G401 (cell line): Measurements from ENCODE around the gene LAMTOR2. TPM values are rescaled to one million over a fixed set of nuclear protein-coding genes. Genes with fewer than 3 reads are reported as not detected.
"Not testable (repeated sequence)": the region's sequence is repeated elsewhere in the genome, so short reads cannot be mapped to it uniquely, and the experiment has no call there.

Source experiments
- DNase-seq: peaks from one replicate; pipeline ENCODE4 v3.0.0-alpha.2; 2015; ENCODE audit warnings: low spot score
- in situ Hi-C: cut with HindIII; loops from 2 replicates; pipeline ENCODE4 v1.10.0; 2016; ENCODE audit warnings: low sequenced_read_pairs, mixed read lengths
- total RNA-seq: library from RNA; depleted of rRNA; stranded (reverse); fragments of >200 nt; shearing (Covaris generic); gene quantifications from 2 replicates; pipeline ENCODE4 v1.2.3, GENCODE V29; 2014

The LAMTOR2 gene
- total RNA-seq, 1 experiment from 2014 or later, result 20.1 TPM

DNA sequence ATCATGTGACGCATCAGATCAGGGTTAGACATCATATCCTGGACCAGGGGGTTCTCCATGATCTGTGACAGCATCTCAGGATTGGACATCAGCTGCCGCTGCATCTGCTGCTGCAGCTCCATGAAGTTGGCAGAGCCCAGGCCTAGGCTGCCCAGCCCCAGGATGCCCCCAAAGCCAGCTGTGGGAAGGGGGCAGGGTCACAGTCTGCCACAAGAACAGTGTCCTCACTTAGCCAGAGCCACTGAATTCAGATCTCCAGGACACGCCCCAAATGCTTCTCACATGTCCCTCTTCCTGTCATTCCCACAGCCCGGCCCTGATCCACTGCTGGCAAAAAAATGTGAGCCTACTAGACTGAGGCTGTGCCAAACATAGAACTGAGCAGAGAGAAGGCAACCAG, 4.2 kb upstream of the LAMTOR2 start:
- in situ Hi-C loops, result no loop called here
- no peak for DNase-seq

DNA sequence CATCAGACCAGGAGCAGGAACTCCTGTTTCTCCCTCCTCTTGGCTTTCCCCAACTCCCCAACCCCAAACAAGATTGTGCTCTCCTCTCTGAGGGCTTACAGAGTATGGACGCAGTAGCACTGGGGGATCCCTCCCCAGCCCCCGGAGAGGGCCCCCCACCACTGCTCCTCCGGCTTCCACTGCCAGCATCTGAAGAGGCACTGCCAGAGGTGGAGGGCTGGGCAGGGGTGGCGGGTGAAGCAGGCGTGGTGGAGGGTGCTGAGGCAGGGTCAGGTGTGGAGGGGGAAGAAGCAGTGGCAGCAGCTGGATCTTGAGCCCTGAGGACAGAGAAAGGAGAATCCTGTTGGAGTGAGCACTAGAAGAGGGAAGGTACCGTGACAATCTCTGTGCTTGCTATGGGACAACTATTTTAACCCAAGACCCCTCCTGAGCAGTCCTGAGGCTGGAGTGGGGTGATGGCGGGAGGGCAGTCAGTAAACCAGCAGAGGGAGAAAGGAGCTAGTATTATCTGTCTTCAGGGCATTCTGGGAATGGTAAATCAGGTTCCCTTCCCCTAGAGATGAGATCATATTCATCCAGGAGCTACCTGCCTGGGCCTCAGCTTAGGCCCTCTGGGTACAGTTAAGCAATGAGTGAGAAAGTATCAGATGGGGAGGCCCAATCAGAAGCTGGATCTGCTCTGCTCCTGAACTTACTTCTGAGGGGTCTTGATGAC, 3.4 kb upstream of the LAMTOR2 start:
- DNase-seq, result no peak
- in situ Hi-C loops, result no loop called here

DNA sequence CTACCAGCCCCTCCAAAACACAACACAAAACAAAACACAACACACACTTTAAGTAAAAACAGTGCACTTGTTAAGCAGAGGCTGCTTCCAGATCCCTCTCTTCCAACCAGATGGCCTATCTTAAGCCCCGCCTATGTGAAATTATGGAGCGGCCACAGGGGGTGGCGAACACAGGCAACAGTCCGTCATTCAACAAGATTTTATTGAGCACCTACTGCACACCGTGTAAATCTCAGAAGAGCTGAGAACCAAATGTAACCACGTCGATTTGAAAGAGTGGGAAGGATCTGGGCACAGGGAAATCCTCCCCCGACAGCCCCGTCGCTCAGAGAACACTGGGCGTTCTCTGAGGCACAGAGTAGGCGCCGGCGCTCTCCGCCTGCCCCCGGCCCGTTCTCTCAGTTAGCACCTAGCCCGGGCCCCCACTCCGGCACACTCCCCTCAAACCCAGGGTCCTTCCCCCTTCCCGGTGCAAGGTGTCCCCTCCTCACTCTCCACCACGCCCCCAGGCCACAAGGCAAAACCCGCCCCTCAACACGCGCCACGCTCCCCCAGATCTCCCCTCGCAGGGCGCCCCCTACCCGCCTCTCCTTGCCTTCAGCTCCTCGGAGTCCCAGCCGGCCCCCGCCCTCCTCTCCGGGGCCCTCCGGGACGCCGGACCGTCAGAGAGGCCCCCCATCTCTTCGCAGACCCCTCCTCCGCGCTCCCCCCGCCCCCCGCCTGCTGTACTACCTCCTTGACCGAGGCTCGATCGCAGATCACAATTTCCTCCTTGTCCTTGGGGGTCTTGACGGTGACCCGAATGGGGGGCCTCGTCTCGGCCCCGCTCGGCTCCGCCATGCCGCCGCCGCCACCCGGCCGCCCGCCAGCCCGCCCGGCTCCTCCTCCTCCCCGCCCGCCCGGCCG, 1.5 kb upstream of the LAMTOR2 start:
- in situ Hi-C loops, result no loop called here
- peak; percentile 57 for DNase-seq

DNA sequence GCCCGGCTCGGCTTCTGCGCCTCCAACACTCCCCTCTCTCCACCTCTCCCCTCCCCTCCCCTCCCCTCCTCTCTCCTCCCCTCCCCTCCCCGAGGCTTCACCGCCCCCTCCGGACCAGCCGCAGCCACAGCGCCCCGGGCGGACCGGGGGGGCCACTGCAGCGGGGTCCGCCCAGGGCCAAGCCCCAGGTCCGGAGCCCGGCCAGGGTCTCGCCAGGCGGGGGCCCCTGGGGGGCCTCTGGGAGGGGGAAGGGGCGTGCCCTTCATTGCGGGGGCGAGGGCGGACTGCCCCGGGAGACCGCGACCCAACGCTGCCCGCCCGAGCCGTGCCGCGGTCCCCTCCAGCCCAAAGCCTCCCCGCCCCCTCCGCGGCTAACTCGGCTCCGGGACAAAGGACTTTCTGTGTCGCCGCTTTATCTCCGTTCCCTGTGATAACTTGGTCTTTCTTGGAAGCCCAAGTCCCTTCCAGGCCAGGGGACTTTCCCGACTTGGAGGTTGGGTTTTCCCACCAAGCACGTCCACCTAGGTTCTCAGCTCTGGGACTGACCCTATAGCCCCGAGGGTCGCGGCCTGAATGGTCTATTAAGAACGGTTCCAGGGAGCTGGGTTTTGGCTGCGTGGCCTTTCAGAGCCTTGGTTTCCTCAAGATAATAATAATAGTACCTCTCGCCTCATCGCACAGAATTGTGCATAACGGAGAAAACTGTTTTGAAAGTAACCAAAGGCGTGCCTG, 648 bp upstream of the LAMTOR2 start, which contains the start of gene UBQLN4:
TSS of gene UBQLN4 (minus strand) at position 31 of the 732 bp plus-strand sequence. CDS start 97 bp downstream, outside the sequence.
- in situ Hi-C loops, result no loop called here
- DNase-seq, result peak; percentile 90

DNA sequence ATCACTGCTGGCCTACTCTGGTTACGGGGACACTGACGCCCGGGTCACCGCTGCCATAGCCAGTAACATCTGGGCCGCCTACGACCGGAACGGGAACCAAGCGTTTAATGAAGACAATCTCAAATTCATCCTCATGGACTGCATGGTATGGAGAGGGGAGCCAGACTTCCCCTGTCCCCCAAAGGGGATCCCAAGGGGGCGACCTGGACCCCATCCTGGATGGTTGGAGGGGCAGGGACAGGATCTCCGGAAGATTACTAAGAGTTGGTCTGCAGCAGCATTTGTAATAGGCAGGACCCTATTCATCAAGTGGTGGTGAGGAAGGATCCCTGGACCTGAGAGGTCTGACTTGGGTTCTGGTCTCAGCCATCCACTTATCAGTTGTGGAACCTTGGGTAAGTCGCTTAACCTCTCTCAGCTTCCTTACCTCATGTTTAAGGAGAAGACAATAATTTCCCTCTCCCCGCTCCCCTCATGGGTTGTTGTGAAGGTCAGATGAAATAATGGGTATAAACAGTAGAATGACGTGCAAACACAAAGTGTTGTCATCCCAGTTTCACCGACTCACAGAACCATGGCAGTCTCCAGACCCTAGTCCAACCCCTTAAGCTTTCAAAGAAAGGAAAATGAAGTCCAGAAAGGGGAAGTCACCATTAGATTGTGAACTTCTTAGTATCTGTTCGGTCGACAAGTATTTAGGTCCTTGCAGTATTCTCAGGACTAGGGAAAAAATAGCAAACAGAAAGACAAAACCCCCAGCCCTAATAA, 883 bp downstream of the LAMTOR2 start:
- in situ Hi-C loops, result no loop called here
- DNase-seq, result no peak

DNA sequence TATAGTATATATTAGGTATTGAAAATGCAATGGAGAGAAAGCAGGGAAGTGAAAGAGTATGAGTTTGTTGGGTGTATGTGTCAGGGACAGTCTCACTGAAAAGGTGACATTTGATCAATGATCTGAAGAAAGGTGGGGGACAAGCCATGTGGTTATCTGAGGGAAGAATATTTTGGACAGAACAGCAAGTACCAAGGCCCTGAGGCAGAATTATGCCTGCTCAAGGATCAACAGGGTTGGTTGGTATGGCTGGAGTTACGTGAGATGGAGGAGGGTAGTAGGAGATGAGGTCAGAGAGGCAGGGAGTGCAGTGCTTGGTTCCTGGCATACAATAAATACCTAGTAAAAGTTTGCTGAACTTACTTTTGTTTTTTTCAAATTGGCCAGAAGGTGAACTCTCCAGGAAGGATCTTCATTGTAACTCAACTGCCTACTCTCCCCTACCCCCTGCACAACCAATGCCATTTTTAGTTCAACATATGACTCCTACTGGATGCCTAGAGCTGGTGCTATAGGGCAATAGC, 1.8 kb downstream of the LAMTOR2 start:
- in situ Hi-C loops, result no loop called here
- DNase-seq, result no peak

DNA sequence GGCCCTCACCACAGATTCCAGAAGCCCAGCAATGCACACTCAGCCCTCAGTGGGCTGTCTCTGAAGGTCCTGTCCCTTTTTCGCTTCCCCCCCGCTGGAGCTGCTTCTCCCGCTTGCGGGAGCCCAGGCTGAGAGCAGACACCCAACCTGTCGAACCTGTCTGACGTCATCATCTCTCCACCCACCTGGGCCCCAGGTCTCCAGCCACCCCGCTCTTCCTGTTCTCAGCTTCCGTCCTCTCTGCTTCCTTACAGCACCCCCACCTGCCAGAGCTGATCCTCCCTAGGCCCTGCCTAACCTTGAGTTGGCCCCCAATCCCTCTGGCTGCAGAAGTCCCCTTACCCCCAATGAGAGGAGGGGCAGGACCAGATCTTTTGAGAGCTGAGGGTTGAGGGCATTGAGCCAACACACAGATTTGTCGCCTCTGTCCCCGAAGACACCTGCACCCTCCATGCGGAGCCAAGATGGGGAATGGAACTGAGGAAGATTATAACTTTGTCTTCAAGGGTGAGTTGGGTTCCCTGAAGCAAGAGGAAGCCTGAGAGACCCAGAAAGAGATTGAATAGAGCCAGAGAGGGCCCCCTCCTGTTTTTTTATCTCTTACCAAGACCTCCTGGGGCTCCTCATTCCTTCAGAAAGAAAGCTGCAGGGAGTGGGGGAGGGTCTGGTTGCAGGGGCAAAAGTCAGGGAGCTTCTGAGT, 6.5 kb downstream of the LAMTOR2 start, which contains the start of gene RAB25:
TSS of gene RAB25 (plus strand) at position 224 of the 700 bp plus-strand sequence. CDS start at position 465, 241 bp downstream.
- in situ Hi-C loops, result no loop called here
- DNase-seq, result no peak

DNA sequence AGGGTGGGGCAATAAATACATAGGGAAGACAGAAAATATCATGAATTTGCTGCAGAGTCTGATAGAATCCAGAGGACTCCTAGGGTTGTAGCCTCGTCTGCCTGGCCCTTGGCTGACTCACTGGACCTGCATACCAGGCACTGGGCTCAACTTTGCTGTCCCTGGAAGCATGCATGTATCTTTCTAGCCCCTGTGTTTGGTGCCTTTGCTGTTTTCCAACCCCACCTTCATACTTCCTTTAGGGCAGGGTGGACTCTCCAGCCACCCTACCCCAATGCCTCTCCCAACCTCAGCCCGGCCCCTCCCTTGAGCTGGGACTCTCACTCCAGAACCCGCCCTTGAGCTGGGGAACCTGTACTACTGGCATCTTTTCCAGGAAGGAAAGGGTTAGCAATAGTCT, 7.6 kb downstream of the LAMTOR2 start:
- no peak for DNase-seq
- in situ Hi-C loops, result no loop called here

DNA sequence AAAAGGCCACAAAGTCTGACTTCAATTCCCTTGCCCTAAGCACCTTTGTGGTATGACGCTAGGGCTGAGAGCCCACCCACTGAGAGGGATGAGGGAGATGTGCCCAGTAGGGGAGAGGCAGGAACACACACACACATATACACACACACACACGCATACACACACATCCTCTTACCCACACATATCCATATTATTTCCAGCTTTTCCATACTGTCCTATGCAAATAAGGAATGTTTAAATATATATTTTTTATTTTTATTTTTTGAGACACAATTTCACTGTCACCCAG, 9.4 kb downstream of the LAMTOR2 start:
- no peak for DNase-seq
- in situ Hi-C loops, result no loop called here

DNA sequence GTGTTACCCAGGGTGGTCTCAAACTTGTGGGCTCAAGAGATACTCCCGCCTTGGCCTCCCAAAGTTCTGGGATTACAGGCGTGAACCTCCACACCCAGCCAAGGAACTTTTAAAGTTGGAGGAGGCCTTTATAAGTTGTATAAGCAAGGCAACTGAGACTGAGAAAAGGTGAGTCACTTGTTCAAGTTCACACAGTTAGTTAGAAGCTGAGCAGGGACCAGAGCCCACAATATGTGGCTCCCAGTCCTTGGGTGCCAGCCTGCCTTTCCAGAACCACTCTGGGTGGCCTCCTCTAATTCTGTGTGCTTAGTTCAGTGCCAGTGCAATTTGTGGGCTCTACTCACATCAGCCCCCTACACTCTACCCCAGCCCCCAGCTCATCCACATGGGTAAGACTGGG, 10.0 kb downstream of the LAMTOR2 start:
- in situ Hi-C loops, result no loop called here
- no peak for DNase-seq

DNA sequence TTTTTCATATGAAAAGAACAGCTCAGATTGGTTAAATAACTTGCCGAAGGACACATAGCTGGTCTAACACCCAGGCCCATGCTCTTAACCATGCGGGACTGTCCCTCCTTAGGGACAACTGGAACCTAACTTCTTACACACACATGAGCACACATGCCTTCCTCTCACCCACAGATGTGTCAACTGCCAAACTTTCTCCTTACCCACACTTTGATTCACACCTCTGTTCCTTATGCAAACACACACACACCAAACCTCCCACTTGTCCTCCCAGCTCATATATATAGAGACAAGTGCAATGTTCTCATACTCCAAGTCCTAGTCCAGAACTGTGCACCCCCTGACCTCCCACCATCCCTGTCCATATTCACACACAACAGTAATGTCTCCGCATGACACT, 10.6 kb downstream of the LAMTOR2 start:
- DNase-seq, result no peak
- in situ Hi-C loops, result no loop called here

DNA sequence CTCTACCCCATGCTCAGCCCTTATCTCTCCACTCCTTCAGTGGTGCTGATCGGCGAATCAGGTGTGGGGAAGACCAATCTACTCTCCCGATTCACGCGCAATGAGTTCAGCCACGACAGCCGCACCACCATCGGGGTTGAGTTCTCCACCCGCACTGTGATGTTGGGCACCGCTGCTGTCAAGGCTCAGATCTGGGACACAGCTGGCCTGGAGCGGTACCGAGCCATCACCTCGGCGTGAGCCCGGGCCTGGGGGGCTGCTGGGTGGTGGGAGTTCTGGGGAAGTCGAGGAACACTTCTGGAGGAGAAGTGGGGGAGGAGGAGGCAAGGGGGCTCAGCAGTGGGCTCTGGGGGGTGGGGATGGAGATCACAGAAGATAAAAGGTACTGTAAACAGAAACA, 11.3 kb downstream of the LAMTOR2 start:
- in situ Hi-C loops, result no loop called here

DNA sequence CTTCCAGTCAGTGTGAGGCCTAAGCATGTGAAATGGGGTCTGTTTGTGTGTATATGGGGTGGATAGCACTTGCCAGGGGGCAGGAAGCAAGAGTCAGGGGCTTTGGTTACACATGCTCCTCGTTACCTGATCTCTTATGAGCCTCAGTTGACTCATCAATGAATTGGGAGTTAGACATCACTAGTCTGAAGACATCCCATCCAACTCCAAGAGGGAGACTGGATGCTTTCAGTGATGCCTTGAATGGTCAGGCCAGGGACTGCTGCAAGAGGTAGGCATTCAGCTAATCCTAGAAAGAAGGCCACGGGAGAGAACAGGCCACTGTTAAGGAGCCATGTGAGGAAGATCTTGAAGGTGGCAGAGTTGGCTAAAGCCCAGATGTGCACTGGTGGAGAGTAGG, 12.7 kb downstream of the LAMTOR2 start:
- in situ Hi-C loops, result no loop called here
- DNase-seq, result no peak

More for the DNA sequence above, 11.3 kb downstream of the LAMTOR2 start:
- DNase-seq, result no peak

DNA sequence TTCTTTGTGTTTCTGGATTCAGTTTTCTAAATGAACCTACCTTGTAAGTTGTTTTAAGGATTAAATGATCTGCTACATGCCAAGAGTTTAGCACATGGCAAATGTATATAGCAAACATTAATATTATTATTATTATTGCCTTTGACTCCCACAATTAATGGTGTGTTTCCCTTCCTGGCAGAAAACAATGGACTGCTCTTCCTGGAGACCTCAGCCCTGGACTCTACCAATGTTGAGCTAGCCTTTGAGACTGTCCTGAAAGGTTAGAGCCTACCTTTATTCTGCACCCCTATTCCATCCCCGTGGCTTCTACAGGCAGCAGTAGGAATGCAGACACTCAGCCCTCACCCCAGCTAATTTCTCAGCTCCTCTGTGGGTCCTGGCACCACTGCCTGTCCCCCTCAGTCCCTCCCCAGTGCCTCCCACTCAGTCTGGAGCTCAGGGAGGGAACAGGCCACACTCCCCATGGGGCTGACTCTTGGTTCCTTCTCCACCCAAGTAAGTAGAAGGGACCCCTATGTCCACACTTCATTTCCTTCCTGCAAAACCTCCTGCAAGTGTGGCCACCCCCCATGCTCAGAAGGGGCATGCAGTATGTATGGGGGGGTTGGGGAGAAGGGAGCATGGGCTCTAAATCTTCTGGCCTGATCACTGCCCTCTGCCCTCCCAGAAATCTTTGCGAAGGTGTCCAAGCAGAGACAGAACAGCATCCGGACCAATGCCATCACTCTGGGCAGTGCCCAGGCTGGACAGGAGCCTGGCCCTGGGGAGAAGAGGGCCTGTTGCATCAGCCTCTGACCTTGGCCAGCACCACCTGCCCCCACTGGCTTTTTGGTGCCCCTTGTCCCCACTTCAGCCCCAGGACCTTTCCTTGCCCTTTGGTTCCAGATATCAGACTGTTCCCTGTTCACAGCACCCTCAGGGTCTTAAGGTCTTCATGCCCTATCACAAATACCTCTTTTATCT, 15.2 kb downstream of the LAMTOR2 start:
- DNase-seq, result no peak
- in situ Hi-C loops, result no loop called here

DNA sequence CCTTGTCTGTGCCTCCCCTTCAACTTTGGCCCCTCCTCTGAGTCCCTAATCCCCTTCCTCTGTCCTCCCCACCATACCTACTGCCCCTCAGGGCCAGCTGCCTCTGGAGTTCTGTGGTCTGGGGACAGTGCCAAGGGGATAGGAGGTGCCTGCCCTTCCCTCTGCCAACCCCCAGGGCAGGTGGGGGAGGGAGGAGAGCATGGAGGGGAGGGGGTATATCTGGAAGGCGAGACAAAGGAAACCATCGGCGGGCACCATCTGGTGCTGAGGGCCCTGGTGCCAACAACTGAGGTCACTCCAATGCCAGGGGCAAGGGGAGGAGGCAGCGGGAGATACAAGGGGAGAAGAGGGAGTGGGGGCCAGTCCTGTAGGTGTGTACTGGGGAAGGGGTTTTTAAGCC, 16.0 kb downstream of the LAMTOR2 start:
- in situ Hi-C loops, result no loop called here
- peak; percentile 45 for DNase-seq

DNA sequence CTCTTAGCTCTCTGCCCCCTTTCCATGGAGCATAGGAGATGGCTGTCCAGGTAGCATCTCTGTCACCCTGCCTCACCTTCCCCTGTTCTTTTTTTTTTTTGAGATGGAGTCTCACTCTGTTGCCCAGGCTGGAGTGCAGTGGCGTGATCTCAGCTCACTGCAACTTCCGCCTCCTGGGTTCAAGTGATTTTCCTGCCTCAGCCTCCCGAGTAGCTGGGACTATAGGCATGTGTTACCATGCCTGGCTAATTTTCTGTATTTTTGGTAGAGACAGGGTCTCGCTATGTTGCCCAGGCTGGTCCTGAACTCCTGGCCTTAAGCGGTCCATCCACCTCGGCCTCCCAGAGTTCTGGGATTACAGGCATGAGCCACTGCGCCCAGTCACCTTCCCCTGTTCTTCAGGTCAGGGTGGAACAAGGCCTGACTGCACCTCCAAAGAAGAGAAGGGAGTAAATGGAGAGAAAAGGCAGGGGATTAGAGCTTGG, 16.8 kb downstream of the LAMTOR2 start:
- in situ Hi-C loops, DNase-seq: not testable (repeated sequence)

DNA sequence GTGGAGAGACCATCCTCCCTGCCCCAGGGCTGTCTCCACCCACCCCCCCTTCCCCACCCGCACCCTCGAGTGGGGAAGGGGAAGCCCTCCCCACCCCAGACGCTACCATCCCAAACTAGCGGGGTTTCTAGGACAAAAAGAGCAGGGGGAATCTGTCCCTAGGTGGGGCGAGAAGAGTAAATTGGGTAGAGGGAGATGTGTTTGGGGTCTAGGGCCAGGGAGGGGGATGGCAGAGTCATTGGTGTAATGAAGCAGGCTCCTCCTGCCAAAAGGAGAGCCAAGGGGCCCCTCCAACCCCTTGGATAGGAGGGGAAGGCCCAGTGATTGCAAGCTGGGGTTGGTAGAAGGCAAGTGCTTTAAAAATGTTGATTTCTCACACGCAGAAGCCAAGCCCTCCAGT, 17.7 kb downstream of the LAMTOR2 start:
- in situ Hi-C loops, result no loop called here

More for the DNA sequence above, 17.7 kb downstream of the LAMTOR2 start:
- no peak for DNase-seq
